Caco-2 (cell line): ENCODE measurements around the gene CACNG3. TPM values are rescaled to one million over a fixed set of nuclear protein-coding genes. Genes with fewer than 3 reads are reported as not detected.

ENCODE experiments used
- BruUV-seq: library from RNA; stranded (reverse); fragments of 400-500 nt; replicated peaks from 2 replicates; lab custom pipeline; 2021; lab: Mats Ljungman, UMichigan
- CTCF ChIA-PET: fragments of 300-600 bp; sonication (Branson Sonifier 250); formaldehyde crosslinking; loops from one replicate; lab custom pipeline; 2022; ENCODE audit warnings: antibody characterized with exemption; lab: Charles Lee
- POLR2A ChIA-PET: fragments of 300-600 bp; sonication (Branson Sonifier 250); formaldehyde crosslinking; loops from one replicate; lab custom pipeline; 2022; ENCODE audit warnings: antibody characterized with exemption; lab: Charles Lee
- DNase-seq, 2 experiments: peaks; one replicate each; pipeline versions ENCODE4 v3.0.0 to v3.0.0-alpha.2; 2020 to 2022
- H3K27me3 ChIP-seq: replicated peaks from 2 replicates; pipeline ENCODE4 v1.6.0; 2011; ENCODE audit warnings: low read length; ENCODE audit not compliant: control insufficient read depth, insufficient read depth
- H3K36me3 ChIP-seq: 2 replicates; pipeline ENCODE4 v1.5.1; 2011; ENCODE audit warnings: low read length; ENCODE audit not compliant: control insufficient read depth, insufficient read depth
- H3K4me1 ChIP-seq: fragments of 250-450 bp; sonication (Bioruptor Pico); 2 replicates; pipeline ENCODE4 v1.5.1; 2020; ENCODE audit warnings: mild to moderate bottlenecking
- H3K4me3 ChIP-seq: 2 replicates; pipeline ENCODE4 v1.5.1; 2011; ENCODE audit warnings: low read depth, mild to moderate bottlenecking, control low read depth, low read length
- H3K9me3 ChIP-seq: fragments of 250-450 bp; sonication (Bioruptor Pico); 2 replicates; pipeline ENCODE4 v1.5.1; 2020; ENCODE audit warnings: mild to moderate bottlenecking, moderate library complexity
- H3K27ac Mint-ChIP-seq: one replicate; pipeline ENCODE4 v1.8.0; 2022; ENCODE audit warnings: mixed read lengths; ENCODE audit not compliant: unreplicated experiment
- H3K27me3 Mint-ChIP-seq: one replicate; pipeline ENCODE4 v1.8.0; 2022; ENCODE audit warnings: mixed read lengths; ENCODE audit not compliant: insufficient read depth, unreplicated experiment
- H3K36me3 Mint-ChIP-seq: one replicate; pipeline ENCODE4 v1.8.0; 2022; ENCODE audit warnings: mild to moderate bottlenecking, mixed read lengths; ENCODE audit not compliant: insufficient read depth, unreplicated experiment
- H3K4me1 Mint-ChIP-seq: one replicate; pipeline ENCODE4 v1.8.0; 2022; ENCODE audit warnings: low read depth, mixed read lengths; ENCODE audit not compliant: unreplicated experiment
- H3K4me3 Mint-ChIP-seq: one replicate; pipeline ENCODE4 v1.8.0; 2022; ENCODE audit warnings: mild to moderate bottlenecking, moderate library complexity, mixed read lengths; ENCODE audit not compliant: unreplicated experiment
- H3K9me3 Mint-ChIP-seq: one replicate; pipeline ENCODE4 v1.8.0; 2022; ENCODE audit warnings: mixed read lengths; ENCODE audit not compliant: unreplicated experiment
- CTCF ChIP-seq, 2 experiments: fragments of 200-600 bp in 1 of 2; IDR thresholded peaks; 1 replicate in 1 of 2; 2 replicates in 1 of 2; pipeline versions ENCODE4 v1.5.1 to v1.8.0; 2011 to 2022; ENCODE audit warnings: antibody characterized with exemption in 1 of 2, control low read depth in 1 of 2, inconsistent platforms in 1 of 2, low read depth in 1 of 2, low read length in 1 of 2, mild to moderate bottlenecking in 1 of 2, moderate library complexity in 1 of 2; ENCODE audit not compliant: insufficient read depth in 1 of 2, severe bottlenecking in 1 of 2, unreplicated experiment in 1 of 2
- intact Hi-C: fragments of 100-400 bp; cut with micrococcal nuclease; formaldehyde crosslinking; loops from one replicate; pipeline ENCODE4 v1.10.0; 2022; ENCODE audit not compliant: unreplicated experiment
- total RNA-seq: library from RNA; stranded (reverse); gene quantifications from 2 replicates; pipeline ENCODE4 v1.2.3, GENCODE V29; 2022

Gene CACNG3
- total RNA-seq, 1 experiment from 2014 or later: not detected

GRCh38 chr16:24378999-24379398 lies 122.9 kb downstream of the CACNG3 start:
- no peaks in the 10 kb centered on the region for H3K36me3 Mint-ChIP-seq
- no TSS peak for BruUV-seq
- Histone ChIP-seq H3K36me3 (no peaks in the 10 kb centered on the region), H3K27me3 (no peaks in the 10 kb centered on the region), H3K4me3 (no peak overlapping the region), H3K9me3 (peaks cover 4% of the 10 kb centered on the region), H3K4me1 (no peaks in the 10 kb centered on the region)
- peaks cover 35% of the 10 kb centered on the region for H3K9me3 Mint-ChIP-seq
- ChIA-PET CTCF (no interaction called here), POLR2A (no interaction called here)
- DNase-seq: no peak
- no peak overlapping the region for H3K4me3 Mint-ChIP-seq
- intact Hi-C loops: no loop called here
- H3K27ac Mint-ChIP-seq: no peak overlapping the region
- H3K27me3 Mint-ChIP-seq: no peaks in the 10 kb centered on the region
- no peak for TF ChIP-seq CTCF (IDR thresholded peaks at IDR 0.05; ENCODE audit: insufficient read depth in 1 of 2, low read depth in 1 of 2, low read length in 1 of 2, severe bottlenecking in 1 of 2, unreplicated experiment in 1 of 2)
- H3K4me1 Mint-ChIP-seq: no peaks in the 10 kb centered on the region

GRCh38 chr16:24381470-24382118 lies 125.5 kb downstream of the CACNG3 start:
- no peak overlapping the region for H3K27ac Mint-ChIP-seq
- H3K4me1 Mint-ChIP-seq: no peaks in the 10 kb centered on the region
- TF ChIP-seq CTCF (IDR thresholded peaks at IDR 0.05; ENCODE audit: insufficient read depth in 1 of 2, low read depth in 1 of 2, low read length in 1 of 2, severe bottlenecking in 1 of 2, unreplicated experiment in 1 of 2): no peak
- peaks cover 38% of the 10 kb centered on the region for H3K9me3 Mint-ChIP-seq
- no peak for DNase-seq
- H3K27me3 ChIP-seq: no peaks in the 10 kb centered on the region
- CTCF ChIA-PET: no interaction called here
- intact Hi-C loops: no loop called here
- H3K36me3 Mint-ChIP-seq: no peaks in the 10 kb centered on the region
- H3K4me3 ChIP-seq: no peak overlapping the region
- H3K9me3 ChIP-seq: peaks cover 4% of the 10 kb centered on the region
- no TSS peak for BruUV-seq
- POLR2A ChIA-PET: no interaction called here
- H3K4me1 ChIP-seq: no peaks in the 10 kb centered on the region
- H3K36me3 ChIP-seq: no peaks in the 10 kb centered on the region
- no peak overlapping the region for H3K4me3 Mint-ChIP-seq
- no peaks in the 10 kb centered on the region for H3K27me3 Mint-ChIP-seq

- no TSS peak for BruUV-seq
Measured at GRCh38 chr16:24382762-24383407, 126.8 kb downstream of the CACNG3 start.

More at GRCh38 chr16:24382762-24383407, 126.8 kb downstream of the CACNG3 start:
- Mint-ChIP-seq H3K27me3 (no peaks in the 10 kb centered on the region), H3K9me3 (peaks cover 38% of the 10 kb centered on the region), H3K27ac (no peak overlapping the region), H3K36me3 (no peaks in the 10 kb centered on the region), H3K4me3 (no peak overlapping the region), H3K4me1 (no peaks in the 10 kb centered on the region)
- no peak for TF ChIP-seq CTCF (IDR thresholded peaks at IDR 0.05; ENCODE audit: insufficient read depth in 1 of 2, low read depth in 1 of 2, low read length in 1 of 2, severe bottlenecking in 1 of 2, unreplicated experiment in 1 of 2)
- Histone ChIP-seq H3K27me3 (no peaks in the 10 kb centered on the region), H3K9me3 (peaks cover 4% of the 10 kb centered on the region; the same call in 1 of the 2 replicates), H3K36me3 (no peaks in the 10 kb centered on the region), H3K4me3 (no peak overlapping the region), H3K4me1 (no peaks in the 10 kb centered on the region)
- intact Hi-C loops: no loop called here
- no peak for DNase-seq
- ChIA-PET CTCF (no interaction called here), POLR2A (no interaction called here)
